Non-pigmented ciliary epithelial cell (primary cell): ENCODE results near the gene C1R.
"Not testable (repeated sequence)": the region's sequence is repeated elsewhere in the genome, so short reads cannot be mapped to it uniquely, and the experiment has no call there.

Experiments
- DNase-seq: peaks from one replicate; pipeline ENCODE4 v3.0.0-alpha.2; 2010; ENCODE audit warnings: low read depth

The C1R gene

DNA sequence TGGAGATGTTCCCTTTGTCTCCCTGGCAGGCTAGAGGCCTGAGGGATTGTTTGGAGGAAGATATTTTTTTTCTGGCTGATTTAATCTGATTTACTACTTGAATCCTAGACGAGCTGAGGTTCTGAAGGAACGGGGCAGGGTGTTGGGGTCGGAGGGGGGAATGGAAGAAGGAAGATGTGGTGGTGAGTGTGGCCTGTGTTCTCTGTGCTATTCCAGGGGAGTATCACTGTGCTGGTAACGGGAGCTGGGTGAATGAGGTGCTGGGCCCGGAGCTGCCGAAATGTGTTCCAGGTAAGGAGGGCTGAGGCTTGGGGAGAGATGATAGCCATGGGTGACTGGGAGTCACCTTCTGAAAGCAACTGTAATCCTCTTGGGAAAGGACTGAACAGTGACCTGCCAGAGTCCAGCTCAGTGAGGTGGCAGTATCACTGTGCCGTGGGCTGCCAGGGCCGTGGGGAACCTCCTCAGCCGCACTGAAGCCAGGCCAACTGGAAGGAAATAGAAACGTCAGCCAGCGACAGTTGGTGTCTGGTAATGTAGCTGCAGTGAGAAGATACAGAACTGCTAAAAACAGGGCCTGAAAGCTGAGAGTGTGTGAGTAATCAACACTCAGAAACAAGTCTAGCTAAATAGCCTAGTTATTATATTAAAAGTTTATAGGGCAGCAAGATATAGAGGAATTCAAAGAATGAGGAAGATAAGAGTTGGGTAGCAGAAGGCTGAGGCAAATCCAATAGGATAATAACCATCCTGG, 23.8 kb downstream of the C1R start:
- DNase-seq, result peak; percentile 24

GRCh38 chr12:7067096-7067495, 25.1 kb downstream of the C1R start:
- no peak for DNase-seq

- DNase-seq, result no peak
Measured at GRCh38 chr12:7066596-7066995, 25.6 kb downstream of the C1R start.

DNA sequence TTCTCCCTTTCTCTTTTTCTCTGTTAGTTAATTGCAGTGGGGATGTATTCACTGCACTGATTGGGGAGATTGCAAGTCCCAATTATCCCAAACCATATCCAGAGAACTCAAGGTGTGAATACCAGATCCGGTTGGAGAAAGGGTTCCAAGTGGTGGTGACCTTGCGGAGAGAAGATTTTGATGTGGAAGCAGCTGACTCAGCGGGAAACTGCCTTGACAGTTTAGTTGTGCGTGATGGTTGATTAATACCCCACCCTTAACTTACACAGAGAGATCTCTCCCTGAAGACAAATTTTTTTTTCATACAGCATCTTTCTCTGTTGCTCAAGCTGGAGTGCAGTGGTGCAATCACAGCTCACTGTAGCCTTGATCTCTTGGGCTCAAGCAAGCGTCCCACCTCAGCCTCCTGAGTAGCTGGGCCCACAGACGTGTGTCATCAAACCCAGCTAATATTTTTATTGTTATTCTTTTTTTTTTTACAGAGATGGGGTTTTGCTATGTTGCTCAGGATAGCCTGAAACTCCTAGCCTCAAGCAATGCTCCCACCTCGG, 27.1 kb downstream of the C1R start:
- DNase-seq, result no peak

DNA sequence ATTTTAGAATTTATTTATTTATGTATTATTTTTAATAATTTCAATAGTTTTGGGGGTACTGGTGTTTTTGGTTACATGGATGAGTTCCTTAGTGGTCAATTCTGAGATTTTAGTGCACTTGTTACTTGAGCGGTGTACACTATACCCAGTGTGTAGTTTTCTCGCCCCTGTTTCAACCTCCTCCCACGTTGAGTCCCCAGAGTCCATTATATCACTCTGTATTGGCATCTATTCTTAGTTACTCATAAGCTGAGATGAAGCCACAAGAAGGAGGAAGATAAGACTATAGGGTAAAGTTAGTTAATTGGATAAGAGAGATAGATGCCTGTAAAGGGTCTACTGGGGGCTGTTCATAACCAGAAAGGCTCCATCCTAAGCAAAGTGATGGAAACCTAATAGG, 27.7 kb downstream of the C1R start:
- DNase-seq, result no peak

GRCh38 chr12:7061596-7061995, 30.6 kb downstream of the C1R start:
- DNase-seq, result no peak

DNA sequence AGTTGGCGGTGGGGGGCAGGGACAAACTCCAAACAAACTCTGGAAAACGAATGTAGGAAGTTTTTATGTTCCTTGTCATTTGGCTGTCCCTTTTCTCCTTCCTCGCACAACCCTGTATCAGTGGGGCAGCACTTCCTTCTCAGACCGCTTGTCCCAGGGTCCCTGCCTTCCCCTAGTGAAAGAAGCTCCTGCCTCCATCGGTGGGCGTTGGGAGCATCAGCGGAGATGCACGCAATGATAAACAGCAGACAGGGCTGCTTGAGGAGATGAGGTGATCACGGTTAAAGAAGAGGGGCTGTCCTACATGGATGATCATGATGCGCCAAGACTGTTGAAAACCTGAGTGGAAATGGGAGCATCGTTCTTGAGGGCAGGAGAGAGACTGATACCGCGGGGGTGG, 31.1 kb downstream of the C1R start:
- DNase-seq, result no peak

- DNase-seq, result peak; percentile 88
Measured at GRCh38 chr12:7060353-7060954, 31.8 kb downstream of the C1R start, which contains the start of gene C1S. Gene C1S (plus strand): TSS chr12:7060718. CDS start chr12:7061913, 1,195 bp downstream.

GRCh38 chr12:7059780-7060179, 32.5 kb downstream of the C1R start:
- DNase-seq, result no peak

DNA sequence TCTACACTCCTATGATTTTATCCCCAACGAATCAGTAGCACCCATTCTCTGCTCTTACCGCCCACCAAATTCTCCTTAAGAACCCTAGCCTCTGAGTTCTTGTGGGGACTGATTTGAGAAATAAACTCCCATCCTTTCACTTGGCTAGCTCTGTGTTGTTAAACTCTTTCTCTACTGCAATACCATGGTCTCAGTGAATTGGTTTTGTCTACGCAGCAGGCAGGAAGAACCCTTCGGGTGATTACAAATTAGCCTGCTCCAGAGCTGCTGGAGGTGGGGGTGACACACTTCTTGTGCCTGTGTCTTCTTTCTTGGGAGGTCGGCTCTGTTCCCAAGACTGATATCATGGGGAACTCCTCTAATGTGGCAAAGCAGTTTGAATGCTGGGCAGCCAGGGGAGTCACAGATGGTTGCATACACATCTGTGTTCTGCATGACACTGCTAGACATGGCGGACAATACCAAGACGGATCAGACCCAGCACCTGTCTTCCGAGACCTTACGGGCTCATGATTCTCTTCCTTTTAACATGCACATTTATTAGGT, 33.3 kb downstream of the C1R start:
- DNase-seq, result no peak

- no peak for DNase-seq
Measured at GRCh38 chr12:7058163-7058845, 33.9 kb downstream of the C1R start.

DNA sequence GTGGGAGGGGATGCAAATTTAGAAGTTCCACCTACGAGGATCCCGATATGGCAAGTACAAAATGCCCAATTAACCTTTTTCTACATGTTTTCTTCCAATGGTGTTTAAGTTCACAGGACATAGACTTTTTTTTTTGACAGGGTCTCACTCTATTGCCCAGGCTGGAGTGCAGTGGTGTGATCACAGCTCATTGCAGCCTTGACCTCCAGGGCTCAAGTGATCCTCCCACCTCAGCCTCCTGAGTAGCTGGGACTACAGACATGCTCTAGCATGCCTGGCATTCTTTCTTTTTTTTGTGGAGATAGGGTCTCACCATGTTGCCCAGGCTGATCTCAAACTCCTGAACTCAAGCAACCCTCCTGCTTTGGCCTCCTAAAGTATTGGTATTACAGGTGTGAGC, 36.5 kb downstream of the C1R start:
- not testable (repeated sequence) for DNase-seq

DNA sequence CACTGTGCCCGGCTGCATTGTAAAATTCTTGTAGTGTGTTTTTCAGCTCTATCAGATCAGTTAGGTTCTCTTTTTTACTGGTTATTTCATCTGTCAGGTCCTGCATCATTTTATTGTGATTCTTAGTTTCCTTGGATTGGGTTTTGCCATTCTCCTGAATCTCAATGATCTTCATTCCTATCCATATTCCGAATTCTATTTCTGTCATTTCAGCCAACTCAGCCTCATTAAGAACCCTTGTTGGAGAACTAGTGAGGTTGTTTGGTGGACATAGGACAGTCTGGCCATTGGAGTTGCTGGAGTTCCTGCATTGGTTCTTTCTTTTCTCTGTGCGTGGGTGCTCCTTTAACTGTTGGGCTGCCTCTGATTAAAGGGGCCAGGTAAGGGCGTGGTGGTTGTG, 37.3 kb downstream of the C1R start:
- no peak for DNase-seq

GRCh38 chr12:7049973-7050372, 42.3 kb downstream of the C1R start:
- DNase-seq, result not testable (repeated sequence)

DNA sequence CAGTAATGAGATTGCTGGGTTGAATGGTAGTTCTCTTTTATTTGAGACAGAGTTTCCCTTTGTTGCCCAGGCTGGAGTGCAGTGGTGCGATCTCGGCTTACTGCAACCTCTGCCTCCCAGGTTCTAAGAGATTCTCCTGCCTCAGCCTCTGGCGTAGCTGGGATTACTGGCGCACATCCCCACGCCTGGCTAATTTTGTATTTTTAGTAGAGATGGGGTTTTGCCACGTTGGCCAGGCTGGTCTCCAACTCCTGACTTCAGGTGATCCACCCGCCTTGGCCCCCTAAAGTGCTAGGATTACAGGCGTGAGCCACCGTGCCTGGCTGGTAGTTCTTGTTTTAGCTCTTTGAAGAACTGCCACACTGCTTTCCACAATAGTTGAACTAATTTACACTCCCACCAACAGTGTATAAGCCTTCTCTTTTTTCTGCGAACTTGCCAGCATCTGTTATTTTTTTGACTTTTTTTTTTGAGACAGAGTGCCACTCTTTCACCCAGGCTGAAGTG, 42.7 kb downstream of the C1R start:
- not testable (repeated sequence) for DNase-seq

DNA sequence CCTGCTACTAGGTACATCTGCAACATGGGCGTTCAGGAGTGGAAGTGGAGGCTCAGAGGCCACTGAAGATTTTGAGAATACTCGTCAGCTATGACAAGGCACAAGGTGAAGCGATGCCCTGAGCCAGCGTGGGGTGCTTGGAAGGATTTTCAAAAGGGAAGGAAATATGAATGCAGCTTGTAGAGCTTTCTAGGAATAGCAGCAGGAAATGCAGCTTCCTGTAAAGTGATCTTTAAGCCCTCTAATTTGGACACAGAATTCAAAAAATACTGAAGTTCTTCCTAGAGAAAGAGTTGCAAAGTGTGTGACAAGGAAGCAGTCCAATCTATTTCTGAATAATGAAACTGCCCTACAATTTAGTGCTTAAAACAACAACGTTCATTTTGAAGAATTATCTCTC, 44.9 kb downstream of the C1R start:
- no peak for DNase-seq

GRCh38 chr12:7046383-7047105, 45.7 kb downstream of the C1R start:
- DNase-seq, result no peak

DNA sequence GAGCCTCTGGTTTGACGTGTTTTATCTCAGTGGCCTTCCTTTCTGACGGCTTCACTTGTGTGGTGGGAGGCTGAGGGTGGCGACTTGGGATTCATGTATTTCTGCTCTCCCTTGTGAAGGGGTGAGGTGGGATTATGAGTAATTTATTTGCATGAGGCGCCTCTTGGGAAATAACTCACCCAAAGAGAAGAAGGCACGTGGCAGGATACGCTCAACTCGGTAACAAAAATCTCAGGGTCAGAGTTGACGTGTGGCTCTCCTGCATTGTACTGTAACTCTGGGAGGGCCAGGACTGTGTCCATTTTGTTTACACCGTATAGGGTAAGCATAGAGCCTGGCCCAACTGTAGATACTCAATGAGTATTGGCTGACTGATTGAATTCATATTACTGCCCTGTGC, 46.3 kb downstream of the C1R start:
- no peak for DNase-seq

DNA sequence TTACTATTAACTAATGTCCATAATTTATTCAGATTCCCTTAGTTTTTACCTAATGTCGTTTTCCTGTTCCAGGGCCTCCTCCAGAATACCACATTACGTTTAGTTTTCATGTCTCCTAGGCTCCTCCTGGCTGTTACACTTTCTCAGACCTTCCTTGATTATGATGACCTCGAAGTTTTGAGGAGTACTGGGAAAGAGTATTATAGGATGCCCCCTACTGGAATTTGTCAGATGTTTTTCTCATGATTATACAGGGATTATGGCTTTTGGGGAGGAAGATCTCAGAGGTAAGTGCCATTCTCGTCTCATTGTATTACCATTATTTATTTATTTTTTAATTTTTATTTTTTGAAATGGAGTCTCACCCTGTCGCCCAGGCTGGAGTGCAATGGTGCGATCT, 49.4 kb downstream of the C1R start:
- no peak for DNase-seq

DNA sequence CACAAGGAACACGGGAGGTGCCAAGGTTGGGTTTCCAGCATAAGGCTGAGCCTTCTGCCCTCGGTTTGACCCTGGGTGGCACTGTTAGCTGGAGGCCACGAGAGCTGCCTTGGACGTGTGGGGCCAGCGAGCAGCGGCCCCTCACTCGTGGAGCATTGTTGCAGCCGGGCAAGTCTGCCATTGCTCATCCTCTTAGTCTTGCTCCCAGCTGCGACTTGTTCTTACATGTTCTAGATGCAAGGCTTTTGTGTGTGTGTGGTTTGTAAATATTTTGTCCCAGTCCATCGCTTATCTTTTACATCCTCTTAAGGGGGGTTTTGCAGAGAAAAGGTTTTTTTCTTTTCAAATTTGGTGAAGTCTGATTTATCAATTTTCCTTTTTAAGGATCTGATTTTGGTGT, 52.8 kb downstream of the C1R start:
- DNase-seq, result no peak

DNA sequence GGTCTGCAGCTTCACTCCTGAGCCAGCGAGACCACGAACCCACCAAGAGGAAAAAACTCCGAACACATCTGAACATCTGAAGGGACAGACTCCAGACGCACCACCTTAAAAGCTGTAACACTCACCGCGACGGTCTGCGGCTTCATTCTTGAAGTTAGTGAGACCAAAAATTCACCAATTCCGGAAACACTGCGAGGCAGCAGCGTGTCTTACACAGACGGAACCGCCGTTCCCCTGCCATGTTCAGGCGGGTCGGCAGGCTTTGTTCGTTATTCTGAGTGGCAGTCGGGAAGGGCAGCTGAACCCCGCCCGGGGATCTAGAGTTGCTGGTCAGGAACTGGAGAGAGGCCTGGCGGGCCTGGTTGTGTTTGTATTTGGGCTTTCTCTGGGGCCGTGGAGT, 53.7 kb downstream of the C1R start:
- no peak for DNase-seq

GRCh38 chr12:7037411-7037810, 54.8 kb downstream of the C1R start:
- DNase-seq, result not testable (repeated sequence)
